ENCODE measurements around the gene MAN1C1.

The MAN1C1 gene

DNA sequence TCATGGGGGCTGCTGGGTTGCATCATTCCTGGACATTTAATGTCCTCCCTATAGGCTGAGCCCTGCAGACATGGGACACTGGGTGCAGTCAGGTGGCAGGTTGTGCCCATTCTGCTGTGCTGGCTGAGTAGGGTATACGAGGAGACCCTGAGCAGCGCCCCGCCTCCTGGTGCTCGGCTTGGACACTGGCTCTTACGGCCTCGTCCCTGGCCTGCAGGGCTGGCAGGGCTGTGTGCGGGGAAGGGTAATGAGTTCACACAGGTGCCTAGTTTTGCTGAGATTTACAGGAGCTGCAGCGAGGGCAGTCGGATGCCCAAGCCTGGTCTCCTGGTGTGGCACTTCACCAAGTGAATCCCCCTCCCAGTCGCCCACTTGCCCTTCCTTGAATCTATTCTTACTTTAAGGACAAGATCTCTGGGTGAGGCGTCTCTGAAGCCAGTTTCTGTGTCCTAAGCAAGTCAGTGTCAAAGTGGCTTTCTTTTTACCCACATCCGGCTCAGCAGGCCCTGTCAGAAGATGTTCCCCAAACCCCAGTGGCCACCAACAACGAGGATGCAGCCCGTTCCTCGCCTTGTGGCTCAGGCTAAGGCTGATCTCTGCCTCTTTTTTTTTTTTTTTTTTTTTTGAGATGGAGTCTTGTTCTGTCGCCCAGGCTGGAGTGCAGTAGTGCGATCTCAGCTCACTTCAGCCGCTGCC, 73.2 kb downstream of the MAN1C1 start:
- H3K4me1 ChIP-seq = peaks cover 7% of the 10 kb centered on the region
- H3K79me2 ChIP-seq = no peaks in the 10 kb centered on the region
- H3K9me3 ChIP-seq (ENCODE audit: control insufficient read depth, low read length) = no peaks in the 10 kb centered on the region
- no peak overlapping the region for H3K27ac ChIP-seq
- no peak for TF ChIP-seq CTCF (IDR thresholded peaks at IDR 0.05)
- H3K4me3 ChIP-seq (ENCODE audit: low read depth, low read length) = no peak overlapping the region
- H3K27me3 ChIP-seq (ENCODE audit: control insufficient read depth, insufficient read depth, low read length) = no peaks in the 10 kb centered on the region
- no peak overlapping the region for H3K9ac ChIP-seq
- no peak overlapping the region for H3K4me2 ChIP-seq (ENCODE audit: low read length)
- no peaks in the 10 kb centered on the region for H3K36me3 ChIP-seq (ENCODE audit: control insufficient read depth, insufficient read depth, low read length)
- no peak overlapping the region for H2AFZ ChIP-seq

- Histone ChIP-seq H3K4me1 (peaks cover 7% of the 10 kb centered on the region), H2AFZ (no peak overlapping the region), H3K27ac (no peak overlapping the region), H3K4me3 (ENCODE audit: low read depth, low read length) (no peak overlapping the region), H3K9ac (no peak overlapping the region), H3K9me3 (ENCODE audit: control insufficient read depth, low read length) (no peaks in the 10 kb centered on the region), H3K27me3 (ENCODE audit: control insufficient read depth, insufficient read depth, low read length) (no peaks in the 10 kb centered on the region), H3K79me2 (no peaks in the 10 kb centered on the region), H3K4me2 (ENCODE audit: low read length) (no peak overlapping the region), H3K36me3 (ENCODE audit: control insufficient read depth, insufficient read depth, low read length) (no peaks in the 10 kb centered on the region)
- TF ChIP-seq CTCF (IDR thresholded peaks at IDR 0.05) = no peak
Measured at GRCh38 chr1:25690396-25690956, 73.9 kb downstream of the MAN1C1 start.

DNA sequence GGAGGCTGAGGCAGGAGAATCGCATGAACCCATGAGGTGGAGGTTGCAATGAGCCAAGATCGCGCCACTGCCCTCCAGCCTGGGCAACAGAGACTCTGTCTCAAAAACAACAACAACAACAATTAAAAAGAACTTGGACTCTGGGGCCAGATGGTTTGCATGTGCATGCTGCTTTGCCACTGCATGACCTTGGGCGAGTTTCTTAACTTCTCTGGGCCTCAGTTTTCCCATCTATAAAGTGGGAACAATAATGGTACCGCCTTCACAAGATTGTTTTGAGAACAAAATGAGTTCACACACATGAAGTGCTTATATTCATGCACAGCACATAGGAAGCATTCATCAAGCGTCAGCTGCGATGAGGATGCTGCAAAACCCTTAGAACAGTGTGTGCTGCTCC, 74.6 kb downstream of the MAN1C1 start:
- Histone ChIP-seq H3K79me2 (no peaks in the 10 kb centered on the region), H3K36me3 (ENCODE audit: control insufficient read depth, insufficient read depth, low read length) (no peaks in the 10 kb centered on the region), H3K9me3 (ENCODE audit: control insufficient read depth, low read length) (no peaks in the 10 kb centered on the region), H3K4me1 (peaks cover 7% of the 10 kb centered on the region), H3K9ac (no peak overlapping the region), H3K27ac (no peak overlapping the region), H3K4me3 (ENCODE audit: low read depth, low read length) (no peak overlapping the region), H3K27me3 (ENCODE audit: control insufficient read depth, insufficient read depth, low read length) (no peaks in the 10 kb centered on the region), H2AFZ (no peak overlapping the region), H3K4me2 (ENCODE audit: low read length) (no peak overlapping the region)
- no peak for TF ChIP-seq CTCF (IDR thresholded peaks at IDR 0.05)

- Histone ChIP-seq H3K27me3 (ENCODE audit: control insufficient read depth, insufficient read depth, low read length) (no peaks in the 10 kb centered on the region), H2AFZ (no peak overlapping the region), H3K36me3 (ENCODE audit: control insufficient read depth, insufficient read depth, low read length) (no peaks in the 10 kb centered on the region), H3K4me3 (ENCODE audit: low read depth, low read length) (no peak overlapping the region), H3K27ac (no peak overlapping the region), H3K4me2 (ENCODE audit: low read length) (no peak overlapping the region), H3K9me3 (ENCODE audit: control insufficient read depth, low read length) (no peaks in the 10 kb centered on the region), H3K4me1 (peaks cover 7% of the 10 kb centered on the region), H3K79me2 (no peaks in the 10 kb centered on the region), H3K9ac (no peak overlapping the region)
- TF ChIP-seq CTCF (IDR thresholded peaks at IDR 0.05) = no peak
Measured at GRCh38 chr1:25692560-25692959, 76.0 kb downstream of the MAN1C1 start.

Data from parathyroid adenoma (tissue), 2 donors.